HG02870 (cell line): Measurements from ENCODE around the gene ST6GALNAC6.
"Not testable (repeated sequence)": the region's sequence is repeated elsewhere in the genome, so short reads cannot be mapped to it uniquely, and the experiment has no call there.

ENCODE experiments used
- ATAC-seq: cut with Tn5 transposase; IDR thresholded peaks from one replicate; pipeline ENCODE4 v1.9.1; 2021; ENCODE audit warnings: mild to moderate bottlenecking, moderate library complexity; ENCODE audit not compliant: unreplicated experiment

ST6GALNAC6 gene

GRCh38 chr9:127841087-127841835 lies 58.1 kb downstream of the ST6GALNAC6 start:
- no peak for ATAC-seq

GRCh38 chr9:127838375-127839078 lies 60.9 kb downstream of the ST6GALNAC6 start:
- ATAC-seq = no peak

- no peak for ATAC-seq
Measured at GRCh38 chr9:127837346-127837745, 62.1 kb downstream of the ST6GALNAC6 start.

GRCh38 chr9:127836561-127836960 lies 62.8 kb downstream of the ST6GALNAC6 start:
- ATAC-seq = not testable (repeated sequence)

- no peak for ATAC-seq
Measured at GRCh38 chr9:127835991-127836516, 63.3 kb downstream of the ST6GALNAC6 start.
